GM13977 (cell line): Measurements from ENCODE around the gene SMIM24.

Experiments used
- DNase-seq: peaks from one replicate; pipeline ENCODE4 v3.0.0; 2012; ENCODE audit warnings: low spot score
- in situ Hi-C: fragments of 300-500 bp; cut with MboI; formaldehyde crosslinking; loops from one replicate; pipeline ENCODE4 v1.12.0; 2022; ENCODE audit warnings: low sequenced_read_pairs, low pct_unique_long_range_greater_than_20kb, mixed read lengths, inconsistent platforms; ENCODE audit not compliant: unreplicated experiment
- TF ChIP-seq, protein P1 (sequence below): IDR thresholded peaks from 2 replicates; pipeline ENCODE4 v1.5.1; 2012; ENCODE audit warnings: mild to moderate bottlenecking, control low read depth; ENCODE audit not compliant: insufficient read depth; ENCODE audit errors: extremely low read depth, missing control alignments

The SMIM24 gene

DNA sequence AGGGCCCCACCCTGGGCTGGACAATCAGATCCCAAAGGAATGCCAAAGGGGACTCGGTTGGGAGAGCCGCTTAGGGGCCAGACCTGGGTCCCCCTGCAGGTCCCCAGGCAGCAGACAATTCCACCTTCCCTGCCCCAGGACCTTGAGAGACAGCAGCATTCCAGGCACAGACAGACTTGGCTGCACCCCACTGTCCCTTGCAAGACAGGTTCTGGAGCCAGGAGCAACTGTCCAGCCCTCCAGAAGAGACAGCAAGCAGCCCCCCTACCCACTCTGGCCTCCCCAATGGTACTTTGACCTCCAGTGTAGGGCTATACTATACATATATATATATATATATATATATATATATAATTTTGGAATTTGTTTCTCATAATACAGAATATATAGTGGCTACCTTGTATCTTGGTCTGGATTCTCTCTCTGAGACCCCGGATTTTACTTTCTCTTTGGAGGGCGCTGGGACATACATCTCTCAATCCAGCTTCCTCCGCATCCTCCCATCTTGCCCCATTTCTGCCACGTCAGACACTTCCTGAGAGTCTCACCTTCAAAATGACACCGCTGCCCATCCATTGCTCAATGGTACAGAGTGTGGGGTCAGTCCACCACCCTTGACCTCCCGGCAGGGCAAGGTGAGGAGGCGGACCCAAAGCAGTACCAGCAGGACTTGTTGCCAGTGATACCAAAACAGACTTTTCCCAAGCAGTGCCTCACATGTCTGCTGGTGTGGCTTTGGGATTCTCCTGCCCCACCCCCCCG is 12.7 kb downstream of the SMIM24 start:
- DNase-seq = no peak
- in situ Hi-C loops = no loop called here
- TF ChIP-seq, protein P1, sequence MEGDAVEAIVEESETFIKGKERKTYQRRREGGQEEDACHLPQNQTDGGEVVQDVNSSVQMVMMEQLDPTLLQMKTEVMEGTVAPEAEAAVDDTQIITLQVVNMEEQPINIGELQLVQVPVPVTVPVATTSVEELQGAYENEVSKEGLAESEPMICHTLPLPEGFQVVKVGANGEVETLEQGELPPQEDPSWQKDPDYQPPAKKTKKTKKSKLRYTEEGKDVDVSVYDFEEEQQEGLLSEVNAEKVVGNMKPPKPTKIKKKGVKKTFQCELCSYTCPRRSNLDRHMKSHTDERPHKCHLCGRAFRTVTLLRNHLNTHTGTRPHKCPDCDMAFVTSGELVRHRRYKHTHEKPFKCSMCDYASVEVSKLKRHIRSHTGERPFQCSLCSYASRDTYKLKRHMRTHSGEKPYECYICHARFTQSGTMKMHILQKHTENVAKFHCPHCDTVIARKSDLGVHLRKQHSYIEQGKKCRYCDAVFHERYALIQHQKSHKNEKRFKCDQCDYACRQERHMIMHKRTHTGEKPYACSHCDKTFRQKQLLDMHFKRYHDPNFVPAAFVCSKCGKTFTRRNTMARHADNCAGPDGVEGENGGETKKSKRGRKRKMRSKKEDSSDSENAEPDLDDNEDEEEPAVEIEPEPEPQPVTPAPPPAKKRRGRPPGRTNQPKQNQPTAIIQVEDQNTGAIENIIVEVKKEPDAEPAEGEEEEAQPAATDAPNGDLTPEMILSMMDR = no peak

DNA sequence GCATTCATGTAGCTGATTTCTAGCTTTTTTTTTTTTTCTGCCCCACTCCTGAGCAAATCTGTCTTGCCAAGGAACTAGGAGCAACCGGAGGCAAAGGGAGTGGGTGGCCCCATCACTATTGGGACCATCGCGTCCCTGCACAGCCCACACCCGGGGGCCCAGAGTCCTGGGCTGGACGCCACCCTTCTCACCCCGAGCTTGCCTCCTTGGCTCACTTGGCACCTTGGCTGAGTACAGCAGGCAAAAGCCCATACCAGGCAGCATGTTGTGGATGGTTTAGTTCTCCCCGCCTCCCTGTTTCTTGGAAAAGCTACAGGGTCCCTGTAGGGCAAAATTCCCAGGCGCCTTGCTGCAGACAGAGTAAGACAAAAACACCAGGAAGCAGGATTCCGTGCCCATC is 13.7 kb downstream of the SMIM24 start:
- TF ChIP-seq, protein P1 = no peak
- no peak for DNase-seq
- in situ Hi-C loops = no loop called here

DNA sequence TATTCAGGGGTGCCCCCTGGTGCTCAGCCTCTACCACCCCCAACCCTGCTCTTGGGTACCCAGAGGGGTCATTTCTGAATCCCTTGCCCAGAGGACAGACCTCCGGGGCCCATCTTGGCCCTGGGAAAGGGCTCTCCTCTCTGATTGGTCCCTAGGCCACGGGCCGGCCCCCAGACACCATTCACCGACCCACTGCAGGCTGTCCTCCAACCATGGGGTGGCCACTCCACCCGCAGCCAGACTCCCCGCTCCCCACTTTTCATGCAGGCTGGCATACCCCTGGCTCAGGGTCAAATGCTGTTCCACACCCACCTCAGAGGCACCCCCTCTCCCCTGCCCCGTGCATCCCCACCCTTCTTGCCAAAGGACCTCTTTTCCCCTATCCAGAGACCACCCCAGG is 14.8 kb downstream of the SMIM24 start:
- in situ Hi-C loops = no loop called here
- DNase-seq = no peak

DNA sequence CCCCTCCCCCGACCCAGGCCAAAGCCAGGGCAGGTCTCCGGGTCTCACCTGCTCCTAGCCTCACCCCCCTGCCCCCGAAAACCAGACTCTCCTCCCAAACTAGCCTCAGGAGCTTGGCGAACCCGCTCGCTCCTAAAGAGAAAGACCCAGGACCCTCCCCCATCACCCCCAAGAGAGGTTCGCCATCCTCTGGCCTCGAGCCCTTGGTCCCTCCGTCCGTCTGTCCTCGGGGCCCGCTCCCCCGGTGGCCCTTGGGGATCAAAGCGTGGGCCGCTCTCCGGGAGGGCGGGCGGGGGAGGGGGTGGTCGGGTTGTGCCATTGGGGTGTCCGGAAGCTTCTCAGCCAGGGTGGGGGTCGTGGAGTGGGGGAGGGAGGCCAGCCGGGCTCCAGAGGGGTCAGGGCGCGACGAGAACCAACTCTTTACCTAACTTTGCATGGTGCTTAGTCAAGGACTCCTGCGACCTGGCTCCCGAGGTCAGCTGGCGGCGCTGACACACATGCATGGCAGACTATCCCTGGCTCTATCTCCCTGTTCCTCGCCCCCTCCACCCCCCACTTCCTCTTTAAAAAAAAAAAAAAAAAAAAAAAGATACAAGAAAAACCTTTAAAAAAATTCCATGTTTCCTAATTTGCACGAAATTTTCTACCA is 15.6 kb downstream of the SMIM24 start:
- DNase-seq = no peak
- TF ChIP-seq, protein P1 = no peak
- in situ Hi-C loops = no loop called here

More for the DNA sequence above, 14.8 kb downstream of the SMIM24 start:
- TF ChIP-seq, protein P1 = no peak

DNA sequence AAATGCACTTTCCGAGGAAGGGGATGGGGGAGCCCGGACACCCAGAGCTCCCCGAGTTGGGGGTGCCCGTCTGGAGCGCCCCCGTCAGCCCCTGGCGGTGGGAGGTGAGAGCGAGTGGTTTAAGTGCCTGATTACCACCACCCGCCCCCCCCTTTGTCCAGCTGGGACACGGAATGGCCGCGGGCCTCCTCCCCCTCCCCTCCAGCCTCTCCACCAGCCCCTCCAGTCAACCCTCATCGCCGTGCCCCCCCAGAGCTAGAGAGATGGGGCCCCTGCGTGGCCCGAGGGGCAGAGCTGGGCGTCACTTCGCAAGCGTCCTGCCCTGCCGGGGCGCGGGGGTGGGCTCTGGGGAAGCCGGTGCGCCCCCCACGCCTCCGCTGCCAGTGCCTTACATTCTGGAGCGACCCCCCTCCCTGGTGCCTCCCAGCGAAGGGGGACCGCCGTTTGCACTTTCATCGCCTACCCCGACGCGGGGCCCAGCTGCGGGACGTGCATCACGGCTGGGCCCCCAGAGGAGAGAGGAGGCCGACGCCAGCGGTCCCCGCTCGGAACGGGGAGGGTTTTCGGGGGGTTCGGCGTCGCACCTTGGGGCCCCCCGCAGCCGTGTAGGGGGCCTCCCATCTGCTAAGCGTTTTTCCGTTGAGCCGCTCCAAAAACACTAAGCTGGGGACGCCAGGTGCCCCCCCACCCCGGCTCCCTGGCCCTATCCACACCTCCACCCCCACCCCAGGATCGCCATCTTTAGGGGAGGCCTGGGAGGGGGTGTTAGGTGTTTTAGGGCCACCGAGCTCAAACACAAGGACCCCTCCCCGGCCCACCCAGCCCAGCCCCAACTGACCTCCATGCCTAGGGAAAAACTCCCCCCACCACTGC is 16.4 kb downstream of the SMIM24 start:
- in situ Hi-C loops = no loop called here
- TF ChIP-seq, protein P1 = no peak

DNA sequence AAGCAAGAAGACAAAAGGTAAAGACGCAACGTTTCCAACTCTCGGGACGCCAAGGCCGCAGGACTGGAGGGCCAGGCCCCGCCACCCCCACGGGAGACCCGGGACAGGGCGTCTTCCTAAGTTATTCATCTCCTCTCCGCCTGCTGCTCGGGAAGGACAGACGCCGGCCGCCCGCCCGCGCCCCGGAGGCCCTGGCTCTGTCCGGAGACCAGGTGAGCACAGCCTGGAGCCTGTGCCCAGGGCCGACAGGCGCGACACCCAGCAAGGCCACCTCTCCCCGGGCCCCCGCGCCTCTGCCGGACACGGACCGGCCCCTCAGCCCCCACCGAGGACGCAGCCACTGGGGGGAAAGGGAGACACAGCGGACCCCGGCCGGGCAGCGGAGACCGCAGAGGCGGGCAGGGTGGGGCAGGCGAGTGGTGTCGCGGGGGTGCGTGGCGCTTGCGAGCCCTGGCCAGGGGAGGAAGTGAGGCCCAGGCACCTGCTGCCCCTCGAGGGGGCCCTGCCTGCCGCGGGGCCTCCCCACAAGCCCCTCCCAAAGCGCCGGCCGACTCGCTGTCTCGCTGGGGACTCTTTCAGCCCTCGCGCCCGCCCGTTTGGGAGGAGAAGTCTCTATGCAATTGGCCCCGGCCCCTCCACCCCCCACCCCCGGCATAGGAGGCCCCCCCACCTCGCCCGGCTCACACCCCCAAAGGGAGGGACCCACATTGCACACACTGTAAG is 17.2 kb downstream of the SMIM24 start:
- in situ Hi-C loops = no loop called here
- TF ChIP-seq, protein P1 = no peak

More for the DNA sequence above, 16.4 kb downstream of the SMIM24 start:
- DNase-seq = no peak

More for the DNA sequence above, 17.2 kb downstream of the SMIM24 start:
- no peak for DNase-seq
